Right atrium auricular region (tissue), 2 donors: ENCODE data around the gene ZNF90. TPM values are rescaled to one million over a fixed set of nuclear protein-coding genes. Genes with fewer than 3 reads are reported as not detected.
A peak's percentile ranks its signal among the peaks of the same experiment; 100 is the strongest.
"Not testable (repeated sequence)": the region's sequence is repeated elsewhere in the genome, so short reads cannot be mapped to it uniquely, and the experiment has no call there.

Experiments used
- DNase-seq: peaks from one replicate; pipeline ENCODE4 v3.0.0-alpha.2; 2019; ENCODE audit warnings: low spot score
- H3K27ac ChIP-seq, 2 donors: fragments of 200-600 bp; sonication (generic); 1 replicate in 1 of 2; 2 replicates in 1 of 2; pipeline ENCODE4 v1.5.1; 2016 to 2019
- H3K27me3 ChIP-seq, 2 donors: fragments of 200-600 bp; sonication (generic); one replicate each; pipeline versions ENCODE4 v1.5.1 to v1.6.0; 2017 to 2019
- H3K36me3 ChIP-seq: fragments of 200-600 bp; sonication (generic); one replicate; pipeline ENCODE4 v1.5.1; 2016
- H3K4me1 ChIP-seq, 2 donors: fragments of 200-600 bp; sonication (generic); one replicate each; pipeline versions ENCODE4 v1.5.1 to v1.6.0; 2017 to 2019
- H3K4me3 ChIP-seq, 2 donors: fragments of 200-600 bp; sonication (generic); 1 replicate in 1 of 2; 2 replicates in 1 of 2; pipeline ENCODE4 v1.5.1; 2017 to 2019; ENCODE audit warnings: mild to moderate bottlenecking in 1 of 2, moderate library complexity in 1 of 2
- H3K9me3 ChIP-seq, 2 donors: fragments of 200-600 bp; sonication (generic); one replicate each; pipeline ENCODE4 v1.5.1; 2019
- total RNA-seq, 2 donors: library from RNA; depleted of rRNA; stranded (reverse); fragments of >200 nt; gene quantifications; one replicate each; pipeline ENCODE4 v1.1.0, GENCODE V29; 2016
- TF ChIP-seq, protein P1 (sequence below), 2 donors: fragments of 200-600 bp; sonication (generic); IDR thresholded peaks; one replicate each; pipeline ENCODE4 v1.5.1; 2019; ENCODE audit warnings: antibody characterized with exemption in 2 of 2

The ZNF90 gene
- total RNA-seq, 2 donors from 2014 or later = 0.79 to 1.2 TPM

DNA sequence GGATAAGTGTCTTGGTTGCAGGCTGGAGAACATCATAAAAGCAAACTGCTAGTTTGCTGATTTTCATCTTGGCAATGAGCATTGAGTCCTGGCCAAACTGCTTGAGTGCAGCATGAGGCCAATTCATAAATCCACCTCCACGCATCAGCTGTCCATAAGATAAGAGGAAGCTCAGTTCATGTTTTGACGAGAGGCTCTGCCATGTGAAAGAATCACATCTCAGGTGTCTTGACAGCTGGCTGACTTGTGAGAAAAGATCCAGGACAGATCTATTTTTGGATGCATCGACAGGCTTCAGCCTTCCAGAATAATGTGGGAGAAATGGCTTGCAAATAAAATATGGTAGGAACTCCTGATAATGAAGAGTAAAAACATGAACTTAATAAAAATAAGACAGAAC is 33.1 kb upstream of the ZNF90 start:
- DNase-seq = no peak
- no peak overlapping the region for H3K4me3 ChIP-seq
- H3K4me1 ChIP-seq = peaks cover 0 to 6% of the 10 kb centered on the region in 2 donors
- no peaks in the 10 kb centered on the region for H3K9me3 ChIP-seq
- H3K27me3 ChIP-seq = no peaks in the 10 kb centered on the region
- TF ChIP-seq, protein P1, sequence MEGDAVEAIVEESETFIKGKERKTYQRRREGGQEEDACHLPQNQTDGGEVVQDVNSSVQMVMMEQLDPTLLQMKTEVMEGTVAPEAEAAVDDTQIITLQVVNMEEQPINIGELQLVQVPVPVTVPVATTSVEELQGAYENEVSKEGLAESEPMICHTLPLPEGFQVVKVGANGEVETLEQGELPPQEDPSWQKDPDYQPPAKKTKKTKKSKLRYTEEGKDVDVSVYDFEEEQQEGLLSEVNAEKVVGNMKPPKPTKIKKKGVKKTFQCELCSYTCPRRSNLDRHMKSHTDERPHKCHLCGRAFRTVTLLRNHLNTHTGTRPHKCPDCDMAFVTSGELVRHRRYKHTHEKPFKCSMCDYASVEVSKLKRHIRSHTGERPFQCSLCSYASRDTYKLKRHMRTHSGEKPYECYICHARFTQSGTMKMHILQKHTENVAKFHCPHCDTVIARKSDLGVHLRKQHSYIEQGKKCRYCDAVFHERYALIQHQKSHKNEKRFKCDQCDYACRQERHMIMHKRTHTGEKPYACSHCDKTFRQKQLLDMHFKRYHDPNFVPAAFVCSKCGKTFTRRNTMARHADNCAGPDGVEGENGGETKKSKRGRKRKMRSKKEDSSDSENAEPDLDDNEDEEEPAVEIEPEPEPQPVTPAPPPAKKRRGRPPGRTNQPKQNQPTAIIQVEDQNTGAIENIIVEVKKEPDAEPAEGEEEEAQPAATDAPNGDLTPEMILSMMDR (IDR thresholded peaks at IDR 0.05) = no peak
- no peaks in the 10 kb centered on the region for H3K36me3 ChIP-seq
- peak overlapping the region in 1 of 2 donors; percentile 25 for H3K27ac ChIP-seq

DNA sequence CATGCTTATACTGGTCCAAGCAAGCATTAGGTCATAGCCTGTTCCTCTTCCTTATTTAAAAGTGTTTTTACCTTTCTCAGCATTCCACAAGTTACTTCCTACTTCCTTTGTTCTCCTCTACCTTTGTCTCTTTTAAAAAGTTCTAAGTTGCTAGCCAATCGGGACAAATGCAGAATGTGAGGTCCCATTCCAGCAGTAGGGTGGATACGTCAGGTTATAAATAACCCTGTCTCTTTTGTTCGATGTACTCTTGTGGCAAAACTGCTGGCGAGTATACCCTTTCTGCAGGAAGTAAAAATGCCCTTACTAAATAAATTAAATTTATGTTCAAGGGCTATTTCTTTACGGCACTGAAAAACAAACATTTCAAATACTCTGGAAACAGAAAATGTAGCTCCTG is 32.1 kb upstream of the ZNF90 start:
- H3K36me3 ChIP-seq, H3K27me3 ChIP-seq, H3K27ac ChIP-seq, H3K4me3 ChIP-seq, DNase-seq, H3K9me3 ChIP-seq, H3K4me1 ChIP-seq: not testable (repeated sequence)

DNA sequence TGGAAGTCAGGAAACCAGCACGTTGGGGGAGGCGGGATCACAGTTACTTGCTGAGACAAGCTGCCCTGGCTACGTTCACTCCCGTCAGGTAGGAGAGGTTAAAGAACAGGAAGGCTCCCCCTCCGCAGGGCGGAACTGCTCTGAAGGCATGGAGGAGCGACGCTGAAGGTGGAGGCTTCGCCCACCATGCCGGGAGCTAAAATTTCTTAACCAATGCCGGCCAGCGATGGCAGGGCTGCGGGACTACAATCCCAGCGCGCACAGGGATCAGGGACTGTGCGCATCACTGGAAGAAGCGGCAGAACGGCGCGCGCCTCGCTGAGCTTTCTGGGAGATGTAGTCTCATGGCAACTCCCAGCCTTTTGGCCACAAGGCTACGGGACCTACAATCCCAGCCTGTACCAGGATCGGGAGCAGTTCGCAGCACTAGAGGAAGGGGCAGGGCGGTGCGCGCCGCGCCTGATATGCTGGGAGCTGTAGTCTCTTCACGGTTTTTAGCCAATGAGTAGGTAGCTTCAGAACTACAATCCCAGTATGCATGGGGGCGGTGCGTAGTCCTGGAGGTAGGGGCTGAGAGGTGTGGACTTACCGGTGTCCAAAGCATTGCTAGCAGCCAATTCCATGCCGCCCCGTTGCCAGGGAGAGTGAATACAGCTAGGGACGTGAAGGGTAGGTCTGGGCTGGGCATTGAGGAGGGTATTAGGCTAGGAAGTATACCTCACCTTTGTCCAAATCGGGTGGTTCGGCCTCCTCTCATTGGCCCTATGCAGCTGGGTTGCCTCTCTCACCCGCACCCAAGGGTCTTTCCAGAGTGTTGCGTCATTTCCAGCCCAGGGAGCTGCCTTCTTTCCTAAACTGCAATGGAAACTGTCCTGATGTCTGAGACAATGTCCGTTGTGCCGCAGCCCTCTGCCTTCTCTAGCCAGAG is 25.7 kb upstream of the ZNF90 start:
- TF ChIP-seq, protein P1 (IDR thresholded peaks at IDR 0.05) = no peak
- Histone ChIP-seq H3K4me1 (peaks cover 0 to 7% of the 10 kb centered on the region in 2 donors), H3K27me3 (no peaks in the 10 kb centered on the region)

DNA sequence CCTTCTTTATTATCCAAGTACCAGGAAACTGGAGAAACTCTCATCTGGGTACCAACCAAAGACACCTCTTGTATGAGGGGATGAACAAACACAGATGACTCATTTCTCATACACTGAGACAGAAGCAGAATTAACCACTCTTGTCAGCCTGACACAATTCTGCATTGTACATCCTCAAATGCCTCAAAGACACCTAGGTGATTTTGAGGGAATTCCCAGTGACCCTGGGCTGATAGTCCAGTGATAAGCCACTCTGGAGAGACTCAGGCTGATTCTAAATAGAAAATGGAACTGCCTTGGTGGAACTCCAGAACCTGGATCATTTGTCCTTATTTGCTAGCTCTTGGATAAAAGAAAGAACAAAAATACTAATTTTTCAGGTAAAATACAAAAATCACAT is 19.1 kb upstream of the ZNF90 start:
- H3K36me3 ChIP-seq, DNase-seq, H3K4me3 ChIP-seq, H3K27me3 ChIP-seq, H3K27ac ChIP-seq, H3K4me1 ChIP-seq, H3K9me3 ChIP-seq: not testable (repeated sequence)

More for the DNA sequence above, 25.7 kb upstream of the ZNF90 start:
- Histone ChIP-seq H3K27ac (peak overlapping the region; percentile 75 to 80), H3K36me3 (no peaks in the 10 kb centered on the region), H3K9me3 (no peaks in the 10 kb centered on the region), H3K4me3 (peak overlapping the region; percentile 54 to 73)
- DNase-seq = peak; percentile 98

DNA sequence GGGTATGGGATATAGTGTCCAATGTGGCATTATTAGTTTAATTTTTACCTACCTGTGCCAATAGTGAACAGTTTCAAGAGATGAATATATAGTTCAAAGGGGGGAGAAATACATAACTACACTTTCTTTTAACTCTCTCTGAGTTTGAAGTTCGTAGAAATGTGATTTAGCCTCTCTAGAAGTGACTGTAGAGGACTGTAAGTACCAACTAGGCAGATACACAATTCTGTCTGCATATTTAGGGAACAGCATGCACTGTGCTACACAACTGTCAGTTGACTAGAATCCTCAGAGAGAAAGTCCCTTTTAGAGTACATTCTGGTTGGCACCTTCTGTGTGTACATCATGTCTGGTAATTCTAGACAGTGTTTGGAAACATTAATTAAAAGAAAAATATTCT is 17.5 kb upstream of the ZNF90 start:
- H3K4me3 ChIP-seq = no peak overlapping the region
- H3K36me3 ChIP-seq = no peaks in the 10 kb centered on the region
- no peaks in the 10 kb centered on the region for H3K9me3 ChIP-seq
- TF ChIP-seq, protein P1 (IDR thresholded peaks at IDR 0.05) = no peak
- H3K27me3 ChIP-seq = no peaks in the 10 kb centered on the region
- H3K27ac ChIP-seq = no peak overlapping the region
- H3K4me1 ChIP-seq = no peaks in the 10 kb centered on the region
- no peak for DNase-seq

DNA sequence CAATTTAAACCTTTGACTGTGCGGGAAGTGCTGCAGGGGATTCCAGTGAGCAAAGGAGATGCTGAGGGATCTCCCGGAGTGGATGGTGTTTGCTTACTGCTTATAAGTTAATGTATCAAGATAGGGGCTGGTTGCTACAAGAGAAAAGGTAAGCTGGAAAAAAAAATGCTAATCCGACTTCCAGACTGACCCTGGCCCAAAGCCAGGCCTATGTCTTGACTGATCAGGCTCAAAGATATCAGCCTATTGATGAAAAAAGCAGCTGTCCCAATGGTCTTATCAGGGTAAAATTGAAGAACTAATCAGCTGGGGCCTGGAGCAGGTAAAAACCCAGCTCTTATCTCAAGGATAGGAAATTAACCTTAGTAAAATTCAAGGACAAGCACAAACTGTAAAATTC is 10.9 kb upstream of the ZNF90 start:
- no peaks in the 10 kb centered on the region for H3K36me3 ChIP-seq

More for the DNA sequence above, 10.9 kb upstream of the ZNF90 start:
- Histone ChIP-seq H3K27me3 (no peaks in the 10 kb centered on the region), H3K9me3 (no peaks in the 10 kb centered on the region), H3K27ac (no peak overlapping the region), H3K4me1 (no peaks in the 10 kb centered on the region), H3K4me3 (no peak overlapping the region)
- no peak for DNase-seq
- TF ChIP-seq, protein P1 (IDR thresholded peaks at IDR 0.05) = no peak
